Smooth muscle cell (in vitro differentiated cells): ENCODE data around the gene DLG2. TPM values are rescaled to one million over a fixed set of nuclear protein-coding genes. Genes with fewer than 3 reads are reported as not detected.
A peak's percentile ranks its signal among the peaks of the same experiment; 100 is the strongest.

ENCODE experiments used
- DNase-seq: peaks from one replicate; lab custom pipeline; 2025; ENCODE audit not compliant: unreplicated experiment; lab: John Stamatoyannopoulos, UW
- H2AFZ ChIP-seq: fragments of 200-600 bp; sonication (generic); 2 replicates; pipeline ENCODE4 v1.6.0; 2016; ENCODE audit warnings: antibody characterized with exemption, low read depth, mild to moderate bottlenecking
- H3F3A ChIP-seq: fragments of 200-600 bp; sonication (generic); 2 replicates; pipeline ENCODE4 v1.6.0; 2017; ENCODE audit warnings: antibody characterized with exemption, low read depth
- H3K27ac ChIP-seq: fragments of 200-600 bp; sonication (generic); 2 replicates; pipeline ENCODE4 v1.5.1; 2016; ENCODE audit warnings: low read depth, mild to moderate bottlenecking
- H3K27me3 ChIP-seq: fragments of 200-600 bp; sonication (generic); 2 replicates; pipeline ENCODE4 v1.6.1; 2016; ENCODE audit warnings: low read depth, mild to moderate bottlenecking
- H3K36me3 ChIP-seq: fragments of 200-600 bp; sonication (generic); 2 replicates; pipeline ENCODE4 v1.5.1; 2016; ENCODE audit warnings: low read depth
- H3K4me1 ChIP-seq: fragments of 200-600 bp; sonication (generic); 2 replicates; pipeline ENCODE4 v1.5.1; 2016; ENCODE audit warnings: low read depth
- H3K4me2 ChIP-seq: fragments of 200-600 bp; sonication (generic); 2 replicates; pipeline ENCODE4 v1.6.0; 2016; ENCODE audit warnings: mild to moderate bottlenecking
- H3K4me3 ChIP-seq: fragments of 200-600 bp; sonication (generic); 2 replicates; pipeline ENCODE4 v1.5.1; 2016; ENCODE audit warnings: mild to moderate bottlenecking
- H3K79me2 ChIP-seq: fragments of 200-600 bp; sonication (generic); 2 replicates; pipeline ENCODE4 v1.6.0; 2016; ENCODE audit warnings: low read depth, mild to moderate bottlenecking
- H3K9ac ChIP-seq: fragments of 200-600 bp; sonication (generic); 2 replicates; pipeline ENCODE4 v1.6.0; 2016; ENCODE audit warnings: low read depth
- H3K9me3 ChIP-seq: fragments of 200-600 bp; sonication (generic); replicated peaks from 2 replicates; pipeline ENCODE4 v1.5.1; 2016; ENCODE audit warnings: low read depth
- H4K20me1 ChIP-seq: fragments of 200-600 bp; sonication (generic); 2 replicates; pipeline ENCODE4 v1.6.0; 2016; ENCODE audit warnings: low read depth
- WGBS: methylation state at CpG from one replicate; pipeline ENCODE4 v1.1.7; 2016; ENCODE audit warnings: low lambda C conversion rate; 5-methylcytosine and 5-hydroxymethylcytosine counted together
- polyA plus RNA-seq: library from polyadenylated mRNA; unstranded; fragments of >200 nt; fragmentation: Nextera tagmentation; extraction: Ambion mirVana; gene quantifications from 2 replicates; pipeline ENCODE4 v1.2.1, GENCODE V29; 2016
- total RNA-seq: library from RNA; depleted of rRNA; stranded (reverse); fragments of >200 nt; gene quantifications from 2 replicates; pipeline ENCODE4 v1.2.3, GENCODE V29; 2014
- TF ChIP-seq, protein P1 (sequence below): fragments of 200-600 bp; sonication (generic); IDR thresholded peaks from 2 replicates; pipeline ENCODE4 v1.5.1; 2017; ENCODE audit warnings: borderline replicate concordance, mild to moderate bottlenecking, antibody characterized with exemption; ENCODE audit not compliant: insufficient read depth, poor library complexity, severe bottlenecking

The DLG2 gene
- total and polyA plus RNA-seq, 2 experiments from 2014 or later: 0.74 to 1.1 TPM

DNA sequence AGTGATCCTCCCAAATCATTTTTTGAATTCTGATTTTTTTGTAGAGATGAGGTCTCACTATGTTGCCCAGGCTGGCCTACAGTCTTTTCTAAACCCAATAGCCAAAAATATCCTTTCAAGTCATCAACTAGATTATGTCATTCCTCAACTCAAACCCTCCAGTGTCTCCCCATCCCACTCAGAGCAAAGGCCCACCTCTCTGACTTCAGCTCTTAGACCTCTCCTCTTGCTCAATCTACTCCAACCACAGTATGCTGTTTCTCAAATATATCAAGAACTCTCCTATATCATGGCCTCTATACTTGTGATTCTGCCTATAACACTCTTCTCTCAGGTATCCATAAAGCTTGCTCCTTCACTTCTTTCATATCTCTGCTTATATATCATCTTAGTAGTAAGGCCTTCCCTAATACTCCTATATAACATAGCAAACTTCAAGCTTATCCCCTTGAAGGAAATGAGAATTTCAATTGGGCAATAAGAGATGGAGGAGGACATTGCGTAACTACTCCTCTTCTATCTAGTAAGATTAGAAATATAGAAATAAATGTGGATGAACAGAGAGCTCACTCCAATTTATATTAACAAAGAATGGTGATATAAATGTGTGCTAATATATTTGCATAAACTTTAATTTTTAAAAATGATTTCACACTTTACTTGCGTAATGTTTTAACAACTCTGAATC, 24.5 kb downstream of the DLG2 start:
- H3K27ac ChIP-seq: no peak overlapping the region
- H3K9me3 ChIP-seq: no peaks in the 10 kb centered on the region
- DNase-seq: no peak
- no peaks in the 10 kb centered on the region for H3K79me2 ChIP-seq
- 100% methylated on average over 2 of the region's 2 CpGs for WGBS
- no peak overlapping the region for H2AFZ ChIP-seq
- no peaks in the 10 kb centered on the region for H4K20me1 ChIP-seq
- H3K4me1 ChIP-seq: no peaks in the 10 kb centered on the region
- no peaks in the 10 kb centered on the region for H3K27me3 ChIP-seq
- H3K4me3 ChIP-seq: no peak overlapping the region
- H3K4me2 ChIP-seq: no peak overlapping the region
- TF ChIP-seq, protein P1, sequence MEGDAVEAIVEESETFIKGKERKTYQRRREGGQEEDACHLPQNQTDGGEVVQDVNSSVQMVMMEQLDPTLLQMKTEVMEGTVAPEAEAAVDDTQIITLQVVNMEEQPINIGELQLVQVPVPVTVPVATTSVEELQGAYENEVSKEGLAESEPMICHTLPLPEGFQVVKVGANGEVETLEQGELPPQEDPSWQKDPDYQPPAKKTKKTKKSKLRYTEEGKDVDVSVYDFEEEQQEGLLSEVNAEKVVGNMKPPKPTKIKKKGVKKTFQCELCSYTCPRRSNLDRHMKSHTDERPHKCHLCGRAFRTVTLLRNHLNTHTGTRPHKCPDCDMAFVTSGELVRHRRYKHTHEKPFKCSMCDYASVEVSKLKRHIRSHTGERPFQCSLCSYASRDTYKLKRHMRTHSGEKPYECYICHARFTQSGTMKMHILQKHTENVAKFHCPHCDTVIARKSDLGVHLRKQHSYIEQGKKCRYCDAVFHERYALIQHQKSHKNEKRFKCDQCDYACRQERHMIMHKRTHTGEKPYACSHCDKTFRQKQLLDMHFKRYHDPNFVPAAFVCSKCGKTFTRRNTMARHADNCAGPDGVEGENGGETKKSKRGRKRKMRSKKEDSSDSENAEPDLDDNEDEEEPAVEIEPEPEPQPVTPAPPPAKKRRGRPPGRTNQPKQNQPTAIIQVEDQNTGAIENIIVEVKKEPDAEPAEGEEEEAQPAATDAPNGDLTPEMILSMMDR: no peak
- H3F3A ChIP-seq: no peaks in the 10 kb centered on the region
- H3K9ac ChIP-seq: no peak overlapping the region
- H3K36me3 ChIP-seq: no peaks in the 10 kb centered on the region

DNA sequence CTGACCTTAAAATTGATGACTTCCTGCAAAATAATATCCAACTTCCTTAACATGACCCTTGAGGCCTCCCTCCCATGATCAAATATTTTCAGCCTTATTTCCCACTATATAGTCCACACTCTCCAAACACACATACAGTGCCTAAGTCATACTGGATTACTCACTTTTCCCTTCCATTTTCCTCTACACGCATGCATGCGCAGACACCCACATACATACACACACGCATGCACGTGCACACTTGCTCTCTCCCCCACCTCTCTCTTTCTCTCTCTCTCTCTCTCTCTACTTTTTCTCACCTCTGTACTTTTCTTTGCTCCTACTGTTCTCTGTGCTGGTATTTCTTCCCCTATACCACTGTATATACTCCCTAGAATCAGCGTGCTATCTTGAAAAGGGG, 28.1 kb downstream of the DLG2 start:
- Histone ChIP-seq H3K9me3 (no peaks in the 10 kb centered on the region), H3F3A (no peaks in the 10 kb centered on the region), H3K4me2 (no peak overlapping the region), H2AFZ (no peak overlapping the region), H4K20me1 (no peaks in the 10 kb centered on the region), H3K4me1 (no peaks in the 10 kb centered on the region), H3K27me3 (no peaks in the 10 kb centered on the region), H3K27ac (no peak overlapping the region), H3K4me3 (no peak overlapping the region), H3K79me2 (no peaks in the 10 kb centered on the region), H3K36me3 (no peaks in the 10 kb centered on the region), H3K9ac (no peak overlapping the region)
- TF ChIP-seq, protein P1: no peak
- no peak for DNase-seq
- 72% methylated on average over 5 of the region's 5 CpGs for WGBS

DNA sequence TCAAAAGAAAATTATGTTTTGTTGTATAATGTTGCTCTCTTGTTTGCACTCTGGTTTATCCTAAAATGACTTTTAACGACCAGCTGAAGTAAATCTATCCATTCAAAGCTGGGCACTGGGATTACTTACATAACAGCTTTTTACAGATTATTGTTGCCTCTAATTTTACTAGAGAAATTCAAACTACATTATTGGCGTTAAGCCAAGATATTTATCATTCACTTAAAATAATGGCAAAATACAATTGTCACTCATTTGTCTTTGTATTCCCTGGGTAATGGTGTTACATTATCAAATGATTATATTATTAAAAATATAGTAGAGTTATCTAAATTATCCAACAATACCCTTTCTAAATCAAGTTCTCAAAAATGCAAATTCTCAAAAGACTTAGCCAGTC, 30.3 kb downstream of the DLG2 start:
- Histone ChIP-seq H2AFZ (no peak overlapping the region), H3K9ac (no peak overlapping the region), H3K4me2 (no peak overlapping the region), H4K20me1 (no peaks in the 10 kb centered on the region), H3K4me3 (no peak overlapping the region), H3F3A (no peaks in the 10 kb centered on the region), H3K9me3 (no peaks in the 10 kb centered on the region), H3K27me3 (no peaks in the 10 kb centered on the region), H3K4me1 (no peaks in the 10 kb centered on the region), H3K36me3 (no peaks in the 10 kb centered on the region), H3K79me2 (no peaks in the 10 kb centered on the region), H3K27ac (no peak overlapping the region)
- 86% methylated on average over 2 of the region's 2 CpGs for WGBS
- DNase-seq: no peak
- TF ChIP-seq, protein P1: no peak

DNA sequence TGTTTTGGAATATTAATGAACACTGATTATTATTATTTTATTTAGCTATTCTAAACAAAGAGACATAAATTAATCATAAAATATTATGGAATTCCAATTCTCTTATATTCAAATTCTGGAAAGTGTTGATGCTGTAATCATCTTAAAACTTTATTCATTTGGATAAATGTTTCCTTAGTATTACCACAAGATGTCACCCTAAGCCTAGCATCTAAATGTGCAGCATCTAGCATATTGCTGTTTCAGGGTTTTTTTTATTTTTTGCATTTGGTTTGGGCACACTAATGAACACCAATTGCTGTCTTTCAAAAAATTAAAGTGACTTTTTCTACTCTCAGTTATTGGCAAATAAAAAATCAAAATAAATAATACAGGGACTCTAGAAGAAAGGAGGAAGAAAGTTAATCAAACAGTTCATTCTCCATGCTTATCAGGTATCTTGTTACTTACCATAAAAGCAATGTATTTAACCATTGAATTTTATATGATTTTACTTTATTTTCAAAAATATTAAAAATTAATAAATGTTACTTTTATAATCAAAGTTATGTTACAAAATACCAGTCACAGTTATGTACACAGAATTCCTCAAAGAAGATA, 31.8 kb downstream of the DLG2 start:
- no peak overlapping the region for H3K4me3 ChIP-seq
- DNase-seq: no peak
- TF ChIP-seq, protein P1: peak; percentile 63
- peaks cover under 1% of the 10 kb centered on the region for H3K4me1 ChIP-seq
- no peak overlapping the region for H2AFZ ChIP-seq
- no peak overlapping the region for H3K4me2 ChIP-seq
- H3K27me3 ChIP-seq: no peaks in the 10 kb centered on the region
- no peaks in the 10 kb centered on the region for H3K79me2 ChIP-seq
- no peaks in the 10 kb centered on the region for H3F3A ChIP-seq
- H3K27ac ChIP-seq: no peak overlapping the region
- no peak overlapping the region for H3K9ac ChIP-seq
- no peaks in the 10 kb centered on the region for H3K9me3 ChIP-seq
- no peaks in the 10 kb centered on the region for H4K20me1 ChIP-seq
- no peaks in the 10 kb centered on the region for H3K36me3 ChIP-seq
